ENCODE results near the gene PIAS1. TPM values are rescaled to one million over a fixed set of nuclear protein-coding genes. Genes with fewer than 3 reads are reported as not detected.
"Not testable (repeated sequence)": the region's sequence is repeated elsewhere in the genome, so short reads cannot be mapped to it uniquely, and the experiment has no call there.

PIAS1 gene
- total RNA-seq, 4 donors from 2014 or later: 26.2 to 68.4 (median 53.1) TPM

DNA sequence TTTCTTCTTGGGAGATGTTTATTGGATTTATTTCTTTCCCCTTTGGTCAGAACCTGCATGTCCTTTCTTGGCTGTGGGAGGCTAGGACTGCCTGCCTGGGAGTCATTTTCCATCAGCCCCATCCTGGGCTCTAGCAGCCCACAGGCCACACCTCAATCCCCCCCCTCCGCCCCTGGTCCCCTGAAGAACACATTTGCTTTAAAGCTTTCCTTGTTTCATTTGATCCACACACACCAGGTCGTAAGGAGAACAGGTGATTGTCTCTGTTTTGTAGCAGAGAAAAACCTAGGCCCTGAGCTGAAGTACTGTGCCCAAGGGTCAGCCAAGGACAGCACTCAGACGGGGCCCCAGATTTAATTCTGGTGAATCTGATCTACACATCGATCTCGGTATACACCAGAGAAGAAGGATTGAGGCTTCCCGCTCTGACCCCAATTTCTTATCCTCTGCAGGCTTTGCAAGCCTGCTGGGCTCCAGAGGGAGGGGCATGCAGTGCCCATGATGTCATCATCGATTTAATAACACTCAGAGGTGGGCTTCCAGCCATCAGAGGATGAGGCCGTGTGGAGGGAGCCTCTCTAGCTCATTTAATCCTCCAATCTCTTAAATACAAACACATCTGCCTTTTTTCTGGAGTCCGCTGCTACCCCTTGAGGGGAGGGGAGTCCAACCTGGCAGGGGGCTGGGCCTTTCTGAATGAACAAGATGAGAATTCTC is 177.1 kb downstream of the PIAS1 start:
- TF ChIP-seq EP300 (IDR thresholded peaks at IDR 0.05): no peak
- no peak for TF ChIP-seq POLR2A (IDR thresholded peaks at IDR 0.05; ENCODE audit: low read depth)
- TF ChIP-seq POLR2AphosphoS5 (IDR thresholded peaks at IDR 0.05): no peak
- Histone ChIP-seq H3K27ac (replicated peaks in 1 of 4) (no peak overlapping the region), H3K4me1 (peaks cover 19 to 29% (median 25%) of the 10 kb centered on the region in 4 donors), H3K9me3 (no peaks in the 10 kb centered on the region), H3K4me3 (no peak overlapping the region), H3K27me3 (no peaks in the 10 kb centered on the region), H3K36me3 (no peaks in the 10 kb centered on the region)
- DNase-seq (ENCODE audit: extremely low spot score): peak; percentile 75
- WGBS: 73% methylated on average over 9 of the region's 9 CpGs
- intact Hi-C loops (cut with DNase I): no loop called here

DNA sequence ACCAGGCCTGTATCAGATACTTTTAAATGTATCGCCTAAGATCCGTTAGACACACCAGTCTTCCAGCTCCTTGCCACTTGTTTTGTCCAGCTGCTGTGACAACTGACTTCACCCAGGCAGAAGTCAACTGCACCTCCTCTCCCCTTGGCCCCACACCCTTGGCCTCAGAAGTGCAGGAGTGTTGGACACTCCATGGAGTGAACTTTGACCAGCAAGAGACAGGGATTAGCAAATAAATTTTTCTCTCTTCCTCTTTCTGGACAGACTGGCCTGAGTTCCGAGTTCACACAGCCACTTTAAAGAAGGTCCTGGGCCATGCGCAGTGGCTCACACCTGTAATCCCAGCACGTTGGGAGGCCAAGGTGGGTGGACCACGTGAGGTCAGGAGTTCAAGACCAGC is 178.3 kb downstream of the PIAS1 start:
- Histone ChIP-seq H3K9me3 (no peaks in the 10 kb centered on the region), H3K36me3 (no peaks in the 10 kb centered on the region), H3K4me1 (peaks cover 19 to 25% (median 22%) of the 10 kb centered on the region in 4 donors), H3K27ac (replicated peaks in 1 of 4) (no peak overlapping the region), H3K4me3 (no peak overlapping the region), H3K27me3 (no peaks in the 10 kb centered on the region)
- TF ChIP-seq POLR2A (IDR thresholded peaks at IDR 0.05; ENCODE audit: low read depth) (no peak), POLR2AphosphoS5 (IDR thresholded peaks at IDR 0.05) (no peak), EP300 (IDR thresholded peaks at IDR 0.05) (no peak), CTCF (IDR thresholded peaks at IDR 0.05) (no peak)
- WGBS: 91% methylated on average over 2 of the region's 6 CpGs
- peak; percentile 62 for DNase-seq (ENCODE audit: extremely low spot score)
- intact Hi-C loops (cut with DNase I): no loop called here

DNA sequence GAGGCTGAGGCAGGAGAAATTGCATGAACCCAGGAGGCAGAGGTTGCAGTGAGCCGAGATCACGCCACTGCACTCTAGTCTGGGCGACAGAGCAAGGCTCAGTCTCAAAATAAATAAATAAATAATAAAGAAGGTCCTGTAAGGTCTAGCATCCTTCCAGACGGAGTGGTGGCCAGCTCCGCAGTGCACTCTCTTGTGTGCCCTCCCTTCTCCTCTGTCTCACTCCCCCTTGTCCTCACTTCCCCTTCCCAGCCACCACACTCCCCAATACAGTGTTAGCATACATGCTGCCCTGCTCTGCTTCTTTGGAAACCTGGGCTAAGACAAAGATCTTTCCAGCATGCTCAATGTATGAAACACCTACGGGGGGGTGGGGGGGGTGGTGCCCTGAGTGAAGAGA is 178.8 kb downstream of the PIAS1 start:
- H3K9me3 ChIP-seq: no peaks in the 10 kb centered on the region
- no peak overlapping the region for H3K27ac ChIP-seq (replicated peaks in 1 of 4)
- H3K4me1 ChIP-seq: peaks cover 15 to 20% (median 18%) of the 10 kb centered on the region in 4 donors
- H3K4me3 ChIP-seq: no peak overlapping the region
- TF ChIP-seq POLR2AphosphoS5 (IDR thresholded peaks at IDR 0.05) (no peak), POLR2A (IDR thresholded peaks at IDR 0.05; ENCODE audit: low read depth) (no peak), EP300 (IDR thresholded peaks at IDR 0.05) (no peak), CTCF (IDR thresholded peaks at IDR 0.05) (no peak)
- H3K36me3 ChIP-seq: no peaks in the 10 kb centered on the region
- intact Hi-C loops (cut with DNase I): no loop called here
- WGBS: 88% methylated on average over 6 of the region's 6 CpGs
- H3K27me3 ChIP-seq: no peaks in the 10 kb centered on the region
- peak; percentile 84 for DNase-seq (ENCODE audit: extremely low spot score)

GRCh38 chr15:68234060-68234459 is 179.9 kb downstream of the PIAS1 start:
- intact Hi-C loops (cut with DNase I): no loop called here
- TF ChIP-seq EP300 (IDR thresholded peaks at IDR 0.05) (no peak), POLR2AphosphoS5 (IDR thresholded peaks at IDR 0.05) (no peak), POLR2A (IDR thresholded peaks at IDR 0.05; ENCODE audit: low read depth) (no peak), CTCF (IDR thresholded peaks at IDR 0.05) (no peak)
- no peak overlapping the region for H3K4me3 ChIP-seq
- 70% methylated on average over 6 of the region's 6 CpGs for WGBS
- H3K36me3 ChIP-seq: no peaks in the 10 kb centered on the region
- no peak overlapping the region for H3K27ac ChIP-seq (replicated peaks in 1 of 4)
- peak; percentile 62 for DNase-seq (ENCODE audit: extremely low spot score)
- H3K27me3 ChIP-seq: no peaks in the 10 kb centered on the region
- peaks cover 6 to 11% (median 9%) of the 10 kb centered on the region in 4 donors for H3K4me1 ChIP-seq
- no peaks in the 10 kb centered on the region for H3K9me3 ChIP-seq

- H3K9me3 ChIP-seq; intact Hi-C loops (cut with DNase I); H3K36me3 ChIP-seq; H3K4me3 ChIP-seq; H3K27me3 ChIP-seq; H3K27ac ChIP-seq (replicated peaks in 1 of 4): not testable (repeated sequence)
- H3K4me1 ChIP-seq: peaks cover 6 to 11% (median 9%) of the 10 kb centered on the region in 4 donors
- DNase-seq (ENCODE audit: extremely low spot score): peak; percentile 17
- 89% methylated on average over 9 of the region's 9 CpGs for WGBS
These were observed 180.4 kb downstream of the PIAS1 start for GRCh38 chr15:68234520-68234919.
